ENCODE results near the gene PAQR9. TPM values are rescaled to one million over a fixed set of nuclear protein-coding genes. Genes with fewer than 3 reads are reported as not detected.

Gene PAQR9
- total and polyA plus RNA-seq, 3 experiments from 2014 or later = not detected

DNA sequence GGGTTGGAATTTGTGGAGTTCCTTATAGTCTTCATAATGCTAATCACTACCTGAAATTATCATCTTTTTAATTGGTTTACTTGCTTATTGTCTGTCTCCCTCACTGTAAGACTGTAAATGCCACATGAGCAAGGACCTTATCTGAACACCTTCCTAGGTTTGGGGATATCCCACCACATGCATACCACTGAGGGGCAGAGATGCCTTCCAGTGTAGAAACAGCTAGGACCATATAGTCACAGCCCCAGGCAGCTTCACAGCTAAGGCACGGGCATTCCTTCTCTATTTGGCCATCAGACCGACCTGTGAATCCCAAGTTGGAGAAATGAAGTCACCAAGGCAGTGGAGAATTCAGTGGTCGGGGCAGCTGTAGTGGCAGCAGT lies 28.6 kb downstream of the PAQR9 start:
- no peak for DNase-seq
- Mint-ChIP-seq H3K36me3 (no peaks in the 10 kb centered on the region), H3K9me3 (no peaks in the 10 kb centered on the region), H3K4me1 (no peaks in the 10 kb centered on the region), H3K4me3 (no peak overlapping the region), H3K27ac (no peak overlapping the region), H3K27me3 (peaks cover 4 to 15% of the 10 kb centered on the region in 2 donors)
- no peaks in the 10 kb centered on the region for H3K9me3 ChIP-seq (ENCODE audit: low read length)
- POLR2A ChIA-PET = no interaction called here
- CTCF ChIA-PET = no interaction called here
- H3K36me3 ChIP-seq (ENCODE audit: insufficient read depth, low read length) = no peaks in the 10 kb centered on the region
- no peaks in the 10 kb centered on the region for H3K27me3 ChIP-seq (ENCODE audit: insufficient read depth, low read length, poor library complexity, severe bottlenecking)
- H3K4me3 ChIP-seq (ENCODE audit: low read length) = no peak overlapping the region
- H3K27ac ChIP-seq (ENCODE audit: low read depth, low read length) = no peak overlapping the region
- no peaks in the 10 kb centered on the region for H3K4me1 ChIP-seq (ENCODE audit: insufficient read depth, low read length)

- POLR2A ChIA-PET = no interaction called here
- Histone ChIP-seq H3K36me3 (ENCODE audit: insufficient read depth, low read length) (no peaks in the 10 kb centered on the region), H3K27ac (ENCODE audit: low read depth, low read length) (no peak overlapping the region), H3K4me1 (ENCODE audit: insufficient read depth, low read length) (no peaks in the 10 kb centered on the region), H3K4me3 (ENCODE audit: low read length) (no peak overlapping the region), H3K27me3 (ENCODE audit: insufficient read depth, low read length, poor library complexity, severe bottlenecking) (no peaks in the 10 kb centered on the region), H3K9me3 (ENCODE audit: low read length) (no peaks in the 10 kb centered on the region)
- H3K36me3 Mint-ChIP-seq = no peaks in the 10 kb centered on the region
- no peaks in the 10 kb centered on the region for H3K9me3 Mint-ChIP-seq
- no peaks in the 10 kb centered on the region for H3K4me1 Mint-ChIP-seq
- H3K27me3 Mint-ChIP-seq = peaks cover 4 to 15% of the 10 kb centered on the region in 2 donors
- no peak overlapping the region for H3K27ac Mint-ChIP-seq
- no peak for DNase-seq
- H3K4me3 Mint-ChIP-seq = no peak overlapping the region
- CTCF ChIA-PET = no interaction called here
These were observed 29.2 kb downstream of the PAQR9 start for GRCh38 chr3:142934128-142934886.

- Histone ChIP-seq H3K36me3 (ENCODE audit: insufficient read depth, low read length) (no peaks in the 10 kb centered on the region), H3K4me1 (ENCODE audit: insufficient read depth, low read length) (no peaks in the 10 kb centered on the region), H3K4me3 (ENCODE audit: low read length) (no peak overlapping the region), H3K27ac (ENCODE audit: low read depth, low read length) (no peak overlapping the region), H3K9me3 (ENCODE audit: low read length) (no peaks in the 10 kb centered on the region), H3K27me3 (ENCODE audit: insufficient read depth, low read length, poor library complexity, severe bottlenecking) (no peaks in the 10 kb centered on the region)
- Mint-ChIP-seq H3K4me3 (no peak overlapping the region), H3K27ac (no peak overlapping the region), H3K9me3 (no peaks in the 10 kb centered on the region), H3K36me3 (no peaks in the 10 kb centered on the region), H3K27me3 (peaks cover 6 to 19% of the 10 kb centered on the region in 2 donors), H3K4me1 (no peaks in the 10 kb centered on the region)
- POLR2A ChIA-PET = no interaction called here
- DNase-seq = peak in 1 of 5 donors; percentile 54
- CTCF ChIA-PET = interaction anchor here (0.8 to 2.3 kb wide), 4 partner anchors 14 to 41 kb away, joined by 3 to 5 read pairs (median 4); no protein-coding TSS in a partner anchor
These were observed 32.3 kb downstream of the PAQR9 start for GRCh38 chr3:142931222-142931621.

DNA sequence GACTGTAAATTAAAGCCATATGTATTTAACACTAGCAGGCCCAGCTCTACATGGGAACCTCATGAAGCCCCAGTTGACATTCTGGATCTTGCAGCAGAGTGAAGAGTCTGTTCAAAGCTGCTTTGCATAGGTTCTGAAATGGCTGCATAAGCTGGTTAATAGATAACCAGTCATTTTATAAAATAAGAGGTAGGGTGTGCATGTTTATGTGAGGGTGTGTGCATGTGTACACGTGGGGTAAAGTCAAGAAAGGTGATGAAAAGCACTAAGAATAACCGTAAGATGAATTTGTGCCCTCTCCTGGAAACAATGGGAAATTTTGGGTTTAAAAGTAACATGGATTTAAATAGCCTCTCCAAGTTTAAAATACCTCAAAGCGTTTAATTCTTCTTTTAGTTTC lies 33.0 kb downstream of the PAQR9 start:
- Histone ChIP-seq H3K4me3 (ENCODE audit: low read length) (no peak overlapping the region), H3K9me3 (ENCODE audit: low read length) (no peaks in the 10 kb centered on the region), H3K27ac (ENCODE audit: low read depth, low read length) (no peak overlapping the region), H3K27me3 (ENCODE audit: insufficient read depth, low read length, poor library complexity, severe bottlenecking) (no peaks in the 10 kb centered on the region), H3K4me1 (ENCODE audit: insufficient read depth, low read length) (no peaks in the 10 kb centered on the region), H3K36me3 (ENCODE audit: insufficient read depth, low read length) (no peaks in the 10 kb centered on the region)
- DNase-seq = no peak
- CTCF ChIA-PET = interaction anchor here (2.3 kb wide), 1 partner anchor 17 kb away, joined by 5 read pairs; no protein-coding TSS in a partner anchor
- Mint-ChIP-seq H3K9me3 (no peaks in the 10 kb centered on the region), H3K27me3 (peaks cover 7 to 19% of the 10 kb centered on the region in 2 donors), H3K4me1 (no peaks in the 10 kb centered on the region), H3K36me3 (peaks cover 0 to 6% (median 0%) of the 10 kb centered on the region in 3 donors), H3K27ac (no peak overlapping the region), H3K4me3 (no peak overlapping the region)
- POLR2A ChIA-PET = no interaction called here

DNA sequence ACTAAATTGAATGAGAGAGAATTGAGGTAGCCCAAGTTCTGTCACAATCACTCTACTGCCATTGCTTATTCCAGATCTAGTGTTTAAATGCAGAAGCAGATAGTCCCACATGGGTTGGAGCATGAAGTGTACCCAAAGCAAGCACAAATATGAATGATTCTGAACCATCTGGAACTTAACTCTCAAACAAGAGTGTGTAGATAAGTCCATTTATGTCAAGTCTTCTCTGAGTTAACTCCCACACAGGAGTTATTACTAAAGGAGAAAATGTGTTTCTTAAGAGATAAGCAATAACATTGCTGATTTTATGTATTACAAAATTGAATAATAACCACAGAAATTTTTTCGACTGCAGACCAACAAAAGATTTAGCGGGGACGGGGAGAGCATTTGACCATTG lies 33.6 kb downstream of the PAQR9 start:
- Histone ChIP-seq H3K27me3 (ENCODE audit: insufficient read depth, low read length, poor library complexity, severe bottlenecking) (no peaks in the 10 kb centered on the region), H3K9me3 (ENCODE audit: low read length) (no peaks in the 10 kb centered on the region), H3K4me1 (ENCODE audit: insufficient read depth, low read length) (no peaks in the 10 kb centered on the region), H3K36me3 (ENCODE audit: insufficient read depth, low read length) (no peaks in the 10 kb centered on the region), H3K4me3 (ENCODE audit: low read length) (no peak overlapping the region), H3K27ac (ENCODE audit: low read depth, low read length) (no peak overlapping the region)
- Mint-ChIP-seq H3K9me3 (no peaks in the 10 kb centered on the region), H3K27me3 (peaks cover 10 to 25% of the 10 kb centered on the region in 2 donors), H3K4me1 (no peaks in the 10 kb centered on the region), H3K4me3 (no peak overlapping the region), H3K36me3 (peaks cover 0 to 7% (median 0%) of the 10 kb centered on the region in 3 donors), H3K27ac (no peak overlapping the region)
- DNase-seq = no peak
- POLR2A ChIA-PET = no interaction called here
- CTCF ChIA-PET = no interaction called here

- H3K27me3 ChIP-seq (ENCODE audit: insufficient read depth, low read length, poor library complexity, severe bottlenecking) = no peaks in the 10 kb centered on the region
- H3K9me3 ChIP-seq (ENCODE audit: low read length) = no peaks in the 10 kb centered on the region
- no peaks in the 10 kb centered on the region for H3K4me1 Mint-ChIP-seq
- H3K4me1 ChIP-seq (ENCODE audit: insufficient read depth, low read length) = no peaks in the 10 kb centered on the region
- peaks cover 18 to 31% of the 10 kb centered on the region in 2 donors for H3K27me3 Mint-ChIP-seq
- H3K36me3 ChIP-seq (ENCODE audit: insufficient read depth, low read length) = no peaks in the 10 kb centered on the region
- H3K9me3 Mint-ChIP-seq = peaks cover 0 to 4% (median 0%) of the 10 kb centered on the region in 5 donors
- ChIA-PET POLR2A (no interaction called here), CTCF (no interaction called here)
- no peak overlapping the region for H3K4me3 Mint-ChIP-seq
- peaks cover 0 to 7% (median 0%) of the 10 kb centered on the region in 3 donors for H3K36me3 Mint-ChIP-seq
- no peak overlapping the region for H3K4me3 ChIP-seq (ENCODE audit: low read length)
- H3K27ac Mint-ChIP-seq = no peak overlapping the region
- DNase-seq = peak in 2 of 5 donors; percentile 4 to 8
- no peak overlapping the region for H3K27ac ChIP-seq (ENCODE audit: low read depth, low read length)
These were observed 34.4 kb downstream of the PAQR9 start for GRCh38 chr3:142929109-142929508.

- ChIA-PET CTCF (no interaction called here), POLR2A (no interaction called here)
- Histone ChIP-seq H3K4me1 (ENCODE audit: insufficient read depth, low read length) (no peaks in the 10 kb centered on the region), H3K9me3 (ENCODE audit: low read length) (no peaks in the 10 kb centered on the region), H3K4me3 (ENCODE audit: low read length) (no peak overlapping the region), H3K27ac (ENCODE audit: low read depth, low read length) (no peak overlapping the region), H3K36me3 (ENCODE audit: insufficient read depth, low read length) (no peaks in the 10 kb centered on the region), H3K27me3 (ENCODE audit: insufficient read depth, low read length, poor library complexity, severe bottlenecking) (no peaks in the 10 kb centered on the region)
- peaks cover 0 to 15% (median 0%) of the 10 kb centered on the region in 3 donors for H3K36me3 Mint-ChIP-seq
- no peak overlapping the region for H3K27ac Mint-ChIP-seq
- no peak overlapping the region for H3K4me3 Mint-ChIP-seq
- no peak for DNase-seq
- H3K4me1 Mint-ChIP-seq = no peaks in the 10 kb centered on the region
- peaks cover 34 to 43% of the 10 kb centered on the region in 2 donors for H3K27me3 Mint-ChIP-seq
- peaks cover 0 to 6% (median 0%) of the 10 kb centered on the region in 5 donors for H3K9me3 Mint-ChIP-seq
These were observed 37.0 kb downstream of the PAQR9 start for GRCh38 chr3:142926368-142926944.

GRCh38 chr3:142925140-142925539 lies 38.3 kb downstream of the PAQR9 start:
- Mint-ChIP-seq H3K27me3 (peaks cover 35 to 46% of the 10 kb centered on the region in 2 donors), H3K4me3 (no peak overlapping the region), H3K4me1 (no peaks in the 10 kb centered on the region), H3K36me3 (peaks cover 0 to 15% (median 0%) of the 10 kb centered on the region in 3 donors), H3K9me3 (peaks cover 0 to 6% (median 0%) of the 10 kb centered on the region in 5 donors), H3K27ac (no peak overlapping the region)
- Histone ChIP-seq H3K27me3 (ENCODE audit: insufficient read depth, low read length, poor library complexity, severe bottlenecking) (no peaks in the 10 kb centered on the region), H3K36me3 (ENCODE audit: insufficient read depth, low read length) (no peaks in the 10 kb centered on the region), H3K4me1 (ENCODE audit: insufficient read depth, low read length) (no peaks in the 10 kb centered on the region), H3K4me3 (ENCODE audit: low read length) (no peak overlapping the region), H3K27ac (ENCODE audit: low read depth, low read length) (no peak overlapping the region), H3K9me3 (ENCODE audit: low read length) (no peaks in the 10 kb centered on the region)
- ChIA-PET CTCF (no interaction called here), POLR2A (no interaction called here)
- DNase-seq = no peak
